ENCODE measurements around the gene AP1S3.
A peak's percentile ranks its signal among the peaks of the same experiment; 100 is the strongest.

AP1S3 gene

DNA sequence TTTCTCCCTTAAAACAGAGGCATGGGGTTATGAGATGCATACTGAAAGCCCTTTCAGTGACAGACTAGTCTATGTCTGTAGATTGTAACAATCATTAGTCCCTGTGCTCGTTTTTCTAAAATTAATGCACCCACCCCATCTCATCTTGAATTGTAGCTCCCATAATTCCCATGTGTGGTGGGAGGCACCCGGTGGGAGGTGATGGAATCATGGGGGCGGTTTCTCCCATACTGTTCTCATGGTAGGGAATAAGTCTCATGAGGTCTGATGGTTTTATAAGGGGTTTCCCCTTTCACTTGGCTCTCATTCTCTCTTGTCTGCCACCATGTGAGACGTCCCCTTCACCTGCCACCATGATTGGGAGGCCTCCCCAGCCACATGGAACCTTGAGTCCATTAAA lies 100.9 kb downstream of the AP1S3 start:
- Histone ChIP-seq H3K4me3 (no peak overlapping the region), H3K9me3 (ENCODE audit: low read depth, low read length) (0 out of 2 replicates have a peak, but pooled peaks cover 3% of the 10 kb centered on the region), H3K36me3 (ENCODE audit: insufficient read depth, low read length) (no peaks in the 10 kb centered on the region), H3K27ac (no peak overlapping the region), H3K9ac (ENCODE audit: insufficient read length) (no peak overlapping the region)
- TF ChIP-seq EZH2 (IDR thresholded peaks at IDR 0.05) (no peak), FOXP2 (optimal IDR thresholded peaks at IDR 0.05; ENCODE audit: control extremely low read depth, extremely low read length, insufficient read depth) (no peak), POLR2AphosphoS5 (IDR thresholded peaks at IDR 0.05; ENCODE audit: borderline replicate concordance, low read depth, low read length) (no peak)
- no peak for DNase-seq (ENCODE audit: low read depth, low spot score)

DNA sequence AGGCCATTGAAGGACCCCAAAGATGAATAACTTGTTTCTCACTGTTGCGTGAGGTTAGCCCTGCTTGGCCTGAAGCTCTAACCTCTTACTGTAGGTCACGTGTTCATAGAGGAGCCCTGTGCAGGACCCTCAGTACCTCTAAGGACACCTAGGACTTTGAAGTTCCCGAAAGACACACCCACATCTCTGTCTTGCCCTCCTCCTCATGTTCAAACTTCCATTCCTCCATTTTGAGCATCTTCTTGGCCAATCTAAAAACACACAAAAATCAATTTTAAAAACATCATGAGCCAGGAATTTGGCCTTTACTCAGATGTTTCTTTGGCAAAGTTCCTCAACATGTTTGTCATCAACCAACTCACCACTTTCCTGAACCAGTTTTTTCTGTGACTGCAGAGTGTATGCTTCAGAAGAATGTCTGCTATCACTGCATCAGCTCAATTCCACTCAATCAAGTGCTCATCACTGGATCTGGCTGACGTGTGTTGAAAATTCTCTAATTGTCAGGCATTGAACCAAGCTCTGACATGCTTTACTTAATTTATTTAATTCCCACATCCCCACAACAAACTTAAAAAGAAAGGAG lies 101.6 kb downstream of the AP1S3 start:
- no peak overlapping the region for H3K4me3 ChIP-seq
- TF ChIP-seq FOXP2 (optimal IDR thresholded peaks at IDR 0.05; ENCODE audit: control extremely low read depth, extremely low read length, insufficient read depth), result no peak
- no peak for TF ChIP-seq EZH2 (IDR thresholded peaks at IDR 0.05)
- 0 out of 2 replicates have a peak, but pooled peaks cover 3% of the 10 kb centered on the region for H3K9me3 ChIP-seq (ENCODE audit: low read depth, low read length)
- no peak for DNase-seq (ENCODE audit: low read depth, low spot score)
- H3K9ac ChIP-seq (ENCODE audit: insufficient read length), result no peak overlapping the region
- no peaks in the 10 kb centered on the region for H3K36me3 ChIP-seq (ENCODE audit: insufficient read depth, low read length)
- H3K27ac ChIP-seq, result no peak overlapping the region

DNA sequence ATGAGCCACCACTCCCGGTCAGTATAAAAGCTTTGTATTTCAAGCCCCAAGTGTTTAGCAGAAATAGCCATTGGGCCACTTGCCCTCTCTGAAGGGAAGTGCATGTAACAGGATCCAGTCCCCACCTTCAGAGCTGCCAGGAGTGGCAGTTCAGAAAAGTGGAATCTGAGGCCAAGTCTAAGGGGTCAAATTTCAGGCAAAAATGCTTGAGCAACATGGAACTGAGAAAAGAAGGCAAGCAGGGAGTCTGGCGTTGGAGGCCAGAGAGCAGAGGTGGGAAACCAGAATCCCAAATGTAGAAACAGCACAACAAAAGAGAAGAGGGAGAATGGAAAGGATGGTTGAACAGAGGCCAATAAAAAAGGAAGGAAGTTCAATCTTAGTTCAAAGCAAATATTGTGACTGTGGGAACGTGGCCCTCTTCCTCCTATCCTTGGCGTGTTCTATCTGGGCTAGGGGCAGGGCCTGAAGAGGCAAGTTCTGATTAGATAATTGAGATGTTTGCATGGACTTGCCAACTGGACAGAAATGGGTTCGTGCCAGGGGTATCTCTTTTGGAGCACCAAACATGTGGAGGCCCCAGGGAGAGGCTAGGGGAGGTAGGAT lies 102.2 kb downstream of the AP1S3 start:
- DNase-seq (ENCODE audit: low read depth, low spot score), result no peak

DNA sequence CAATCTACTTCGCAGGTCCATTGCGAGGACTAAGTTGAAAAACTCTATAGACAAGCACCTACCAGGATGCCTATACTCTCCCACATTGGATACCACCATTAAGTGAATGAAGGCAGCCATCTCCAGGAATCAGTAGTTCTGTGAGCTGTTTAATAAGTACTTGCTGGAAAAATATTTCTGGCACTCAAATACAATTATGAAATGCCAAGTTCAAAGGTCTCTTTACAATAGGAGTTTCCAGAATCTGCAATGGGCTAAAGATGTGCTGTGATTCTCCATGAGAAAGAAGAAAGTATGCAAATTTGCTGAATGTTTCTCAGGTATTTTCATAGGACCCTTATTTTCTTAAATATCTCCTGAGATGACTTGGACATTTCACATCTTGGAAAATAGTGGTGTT lies 103.0 kb downstream of the AP1S3 start:
- Histone ChIP-seq H3K36me3 (ENCODE audit: insufficient read depth, low read length) (no peaks in the 10 kb centered on the region), H3K9me3 (ENCODE audit: low read depth, low read length) (0 out of 2 replicates have a peak, but pooled peaks cover 1% of the 10 kb centered on the region), H3K9ac (ENCODE audit: insufficient read length) (no peak overlapping the region), H3K4me3 (no peak overlapping the region), H3K27ac (no peak overlapping the region)
- no peak for TF ChIP-seq FOXP2 (optimal IDR thresholded peaks at IDR 0.05; ENCODE audit: control extremely low read depth, extremely low read length, insufficient read depth)
- TF ChIP-seq POLR2AphosphoS5 (IDR thresholded peaks at IDR 0.05; ENCODE audit: borderline replicate concordance, low read depth, low read length), result no peak
- no peak for TF ChIP-seq EZH2 (IDR thresholded peaks at IDR 0.05)
- no peak for DNase-seq (ENCODE audit: low read depth, low spot score)

More for the DNA sequence above, 102.2 kb downstream of the AP1S3 start:
- Histone ChIP-seq H3K27ac (no peak overlapping the region), H3K9ac (ENCODE audit: insufficient read length) (no peak overlapping the region), H3K36me3 (ENCODE audit: insufficient read depth, low read length) (no peaks in the 10 kb centered on the region), H3K9me3 (ENCODE audit: low read depth, low read length) (0 out of 2 replicates have a peak, but pooled peaks cover 3% of the 10 kb centered on the region), H3K4me3 (no peak overlapping the region)
- TF ChIP-seq EZH2 (IDR thresholded peaks at IDR 0.05) (no peak), FOXP2 (optimal IDR thresholded peaks at IDR 0.05; ENCODE audit: control extremely low read depth, extremely low read length, insufficient read depth) (no peak), POLR2AphosphoS5 (IDR thresholded peaks at IDR 0.05; ENCODE audit: borderline replicate concordance, low read depth, low read length) (no peak)

DNA sequence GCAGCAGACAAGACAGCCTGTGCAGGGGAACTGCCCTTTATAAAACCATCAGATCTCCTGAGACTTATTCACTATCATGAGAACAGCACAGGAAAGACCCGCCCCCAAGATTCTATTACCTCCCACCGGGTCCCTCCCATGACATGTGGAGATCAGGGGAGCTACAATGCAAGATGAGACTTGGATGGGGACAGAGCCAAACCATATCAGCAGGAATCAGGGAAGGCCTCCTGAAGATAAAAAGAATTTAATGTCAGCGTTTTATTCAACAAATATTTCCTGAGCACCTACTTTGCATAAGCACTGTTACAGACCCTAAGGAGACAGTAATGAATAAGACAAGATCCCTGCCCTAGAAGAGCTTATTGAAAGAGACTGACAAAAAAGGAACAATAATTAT lies 105.0 kb downstream of the AP1S3 start:
- H3K9me3 ChIP-seq (ENCODE audit: low read depth, low read length), result no peaks in the 10 kb centered on the region
- no peak for TF ChIP-seq POLR2AphosphoS5 (IDR thresholded peaks at IDR 0.05; ENCODE audit: borderline replicate concordance, low read depth, low read length)
- no peak for TF ChIP-seq EZH2 (IDR thresholded peaks at IDR 0.05)
- TF ChIP-seq FOXP2 (optimal IDR thresholded peaks at IDR 0.05; ENCODE audit: control extremely low read depth, extremely low read length, insufficient read depth), result no peak
- H3K4me3 ChIP-seq, result no peak overlapping the region
- H3K36me3 ChIP-seq (ENCODE audit: insufficient read depth, low read length), result no peaks in the 10 kb centered on the region
- no peak overlapping the region for H3K9ac ChIP-seq (ENCODE audit: insufficient read length)
- H3K27ac ChIP-seq, result peak overlapping the region; percentile 90
- DNase-seq (ENCODE audit: low read depth, low spot score), result peak; percentile 71

DNA sequence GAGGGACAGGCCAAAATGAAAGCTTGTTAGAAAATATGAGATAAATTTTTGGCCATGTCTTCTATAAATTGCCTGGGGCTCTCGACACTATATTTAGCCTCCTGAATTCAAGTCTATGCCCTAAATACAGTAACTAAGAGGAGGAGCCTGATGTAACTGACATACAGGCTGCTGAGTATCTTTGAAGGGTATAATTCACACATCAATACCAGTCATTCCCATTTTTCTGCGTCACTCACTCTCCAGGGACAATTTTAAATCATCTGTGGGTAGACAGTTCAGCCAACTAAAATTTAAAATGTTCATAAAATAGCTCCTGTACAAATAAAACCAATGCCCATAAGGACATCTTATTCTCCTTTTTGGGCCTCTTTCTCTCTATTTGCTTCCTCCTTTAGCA lies 105.9 kb downstream of the AP1S3 start:
- TF ChIP-seq POLR2AphosphoS5 (IDR thresholded peaks at IDR 0.05; ENCODE audit: borderline replicate concordance, low read depth, low read length), result no peak
- no peak for TF ChIP-seq FOXP2 (optimal IDR thresholded peaks at IDR 0.05; ENCODE audit: control extremely low read depth, extremely low read length, insufficient read depth)
- no peak for TF ChIP-seq EZH2 (IDR thresholded peaks at IDR 0.05)
- no peak for DNase-seq (ENCODE audit: low read depth, low spot score)
- Histone ChIP-seq H3K4me3 (no peak overlapping the region), H3K9me3 (ENCODE audit: low read depth, low read length) (no peaks in the 10 kb centered on the region), H3K36me3 (ENCODE audit: insufficient read depth, low read length) (no peaks in the 10 kb centered on the region), H3K9ac (ENCODE audit: insufficient read length) (no peak overlapping the region), H3K27ac (peak overlapping the region; percentile 90)

DNA sequence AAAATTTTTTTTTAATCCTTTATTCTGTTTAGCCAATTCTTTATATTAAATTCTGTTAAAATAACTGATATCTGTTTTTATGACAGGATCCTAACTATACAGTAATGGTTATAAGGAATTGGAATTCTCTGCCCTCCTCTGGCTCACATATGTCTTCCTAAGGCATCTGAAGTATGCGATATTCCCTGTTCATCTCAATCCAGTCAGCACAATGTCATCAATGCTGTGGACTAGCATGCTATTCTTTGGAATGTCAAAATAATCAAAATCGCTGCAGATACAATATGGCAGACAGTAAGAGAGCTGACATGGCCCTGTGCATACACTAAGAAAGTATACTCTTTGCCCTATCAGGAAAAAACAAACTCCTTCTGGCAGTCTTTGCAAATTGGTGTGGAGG lies 107.6 kb downstream of the AP1S3 start:
- no peak for TF ChIP-seq EZH2 (IDR thresholded peaks at IDR 0.05)
- no peak for TF ChIP-seq POLR2AphosphoS5 (IDR thresholded peaks at IDR 0.05; ENCODE audit: borderline replicate concordance, low read depth, low read length)
- no peak for TF ChIP-seq FOXP2 (optimal IDR thresholded peaks at IDR 0.05; ENCODE audit: control extremely low read depth, extremely low read length, insufficient read depth)
- DNase-seq (ENCODE audit: low read depth, low spot score), result no peak

DNA sequence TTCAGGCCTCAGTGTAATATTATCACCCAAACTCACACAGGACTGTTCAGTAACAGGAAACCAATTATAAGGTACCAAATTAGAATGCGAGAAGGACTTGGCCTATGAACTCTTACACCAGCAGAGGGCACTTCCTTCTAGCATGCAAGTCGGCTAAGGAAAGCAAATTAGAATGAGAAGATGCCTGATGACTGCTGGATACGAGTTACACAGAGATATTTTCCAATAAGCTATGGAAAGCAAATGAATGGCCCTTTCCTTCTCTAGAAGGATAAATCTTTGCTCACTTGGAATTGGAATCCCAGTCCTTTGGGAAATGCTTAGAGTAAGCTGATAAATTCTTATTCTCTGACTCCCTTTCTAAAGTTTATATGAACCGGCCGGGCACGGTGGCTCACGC lies 109.8 kb downstream of the AP1S3 start:
- Histone ChIP-seq H3K36me3 (ENCODE audit: insufficient read depth, low read length) (no peaks in the 10 kb centered on the region), H3K27ac (no peak overlapping the region), H3K4me3 (no peak overlapping the region), H3K9me3 (ENCODE audit: low read depth, low read length) (no peaks in the 10 kb centered on the region), H3K9ac (ENCODE audit: insufficient read length) (no peak overlapping the region)
- DNase-seq (ENCODE audit: low read depth, low spot score), result peak; percentile 57
- TF ChIP-seq POLR2AphosphoS5 (IDR thresholded peaks at IDR 0.05; ENCODE audit: borderline replicate concordance, low read depth, low read length) (no peak), FOXP2 (optimal IDR thresholded peaks at IDR 0.05; ENCODE audit: control extremely low read depth, extremely low read length, insufficient read depth) (no peak), EZH2 (IDR thresholded peaks at IDR 0.05) (no peak)

More for the DNA sequence above, 107.6 kb downstream of the AP1S3 start:
- Histone ChIP-seq H3K27ac (peak overlapping the region; percentile 22; the same call in 1 of the 2 replicates), H3K36me3 (ENCODE audit: insufficient read depth, low read length) (no peaks in the 10 kb centered on the region), H3K9ac (ENCODE audit: insufficient read length) (no peak overlapping the region), H3K9me3 (ENCODE audit: low read depth, low read length) (no peaks in the 10 kb centered on the region), H3K4me3 (no peak overlapping the region)
